HG03520 (cell line): Measurements from ENCODE around the gene ADAM19.

Source experiments
- ATAC-seq: cut with Tn5 transposase; IDR thresholded peaks from one replicate; pipeline ENCODE4 v1.9.1; 2021; ENCODE audit warnings: mild to moderate bottlenecking, moderate library complexity; ENCODE audit not compliant: unreplicated experiment

The ADAM19 gene

GRCh38 chr5:157575381-157576020, at the start of gene ADAM19:
ADAM19 (minus strand) TSS chr5:157575775; CDS start chr5:157575696, 79 bp downstream.
- ATAC-seq: peak; percentile 30

DNA sequence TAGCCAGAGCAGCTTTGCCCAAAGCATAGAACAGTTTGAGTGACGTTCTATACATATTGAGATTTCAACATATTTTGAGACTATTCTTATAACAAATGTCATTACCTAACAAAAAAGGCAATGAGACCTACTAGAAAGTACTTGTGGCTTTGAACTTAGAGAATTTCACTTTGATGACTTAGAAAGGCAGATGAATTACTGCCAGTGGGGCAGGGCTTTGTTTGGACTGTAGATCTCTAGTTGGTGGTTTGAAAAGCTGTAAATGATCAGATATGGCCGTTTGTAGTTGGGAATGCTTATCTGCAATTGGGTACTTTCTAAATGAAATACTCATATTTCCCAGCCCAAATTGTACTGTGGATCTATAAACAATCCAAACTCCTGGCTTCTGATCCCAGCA, 48.6 kb upstream of the ADAM19 start:
- ATAC-seq: no peak

GRCh38 chr5:157620776-157621175, 45.2 kb upstream of the ADAM19 start:
- ATAC-seq: no peak

DNA sequence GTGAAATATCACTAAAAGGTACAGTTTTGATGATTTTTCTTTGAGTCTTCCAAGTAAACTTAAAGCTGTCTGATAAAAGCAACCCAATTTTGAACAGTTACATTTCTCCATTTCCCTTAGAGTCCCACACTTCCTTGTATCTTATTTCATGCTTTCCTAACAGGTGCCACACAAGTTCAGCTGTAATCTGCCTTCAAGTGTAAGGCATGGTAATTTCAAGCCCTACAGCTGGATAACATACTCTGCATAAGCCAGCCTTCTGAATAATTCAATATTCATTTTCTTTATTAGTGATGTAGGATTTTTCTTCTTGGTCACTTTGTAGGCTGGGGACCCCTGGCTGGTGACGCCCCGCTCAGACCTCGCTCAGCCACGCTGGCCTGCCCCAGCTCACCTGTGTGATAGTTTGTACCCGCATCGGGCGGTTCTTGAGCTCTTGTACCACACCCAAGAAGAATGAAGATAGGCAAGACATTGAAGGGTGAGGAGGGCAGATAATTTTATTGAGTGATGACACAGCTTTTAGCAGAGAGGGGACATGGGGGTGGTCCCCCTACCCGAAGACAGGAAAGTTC, 42.7 kb upstream of the ADAM19 start:
- ATAC-seq: no peak

DNA sequence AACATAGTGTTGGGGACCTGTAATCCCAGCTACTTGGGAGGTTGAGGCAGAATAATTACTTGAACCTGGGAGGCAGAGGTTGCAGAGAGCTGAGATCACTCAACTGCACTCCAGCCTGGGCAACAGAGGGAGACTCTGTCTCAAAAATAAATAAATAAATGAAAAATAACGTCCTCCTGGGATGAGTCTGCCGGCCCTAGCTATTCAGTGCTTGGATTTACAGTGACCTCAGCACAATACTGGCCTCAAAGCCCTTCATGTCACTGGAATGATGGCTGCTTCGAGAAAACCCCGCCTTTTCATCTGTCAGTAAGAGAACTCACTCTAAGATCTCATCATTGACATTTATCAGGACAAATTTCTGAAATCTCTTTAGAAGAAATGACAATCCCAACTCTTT, 41.2 kb upstream of the ADAM19 start:
- no peak for ATAC-seq

- no peak for ATAC-seq
These were observed 38.0 kb upstream of the ADAM19 start for GRCh38 chr5:157613385-157614245.

GRCh38 chr5:157612581-157612980, 37.0 kb upstream of the ADAM19 start:
- no peak for ATAC-seq

GRCh38 chr5:157611571-157612476, 36.2 kb upstream of the ADAM19 start:
- peak; percentile 56 for ATAC-seq

GRCh38 chr5:157610990-157611389, 35.4 kb upstream of the ADAM19 start:
- ATAC-seq: no peak

DNA sequence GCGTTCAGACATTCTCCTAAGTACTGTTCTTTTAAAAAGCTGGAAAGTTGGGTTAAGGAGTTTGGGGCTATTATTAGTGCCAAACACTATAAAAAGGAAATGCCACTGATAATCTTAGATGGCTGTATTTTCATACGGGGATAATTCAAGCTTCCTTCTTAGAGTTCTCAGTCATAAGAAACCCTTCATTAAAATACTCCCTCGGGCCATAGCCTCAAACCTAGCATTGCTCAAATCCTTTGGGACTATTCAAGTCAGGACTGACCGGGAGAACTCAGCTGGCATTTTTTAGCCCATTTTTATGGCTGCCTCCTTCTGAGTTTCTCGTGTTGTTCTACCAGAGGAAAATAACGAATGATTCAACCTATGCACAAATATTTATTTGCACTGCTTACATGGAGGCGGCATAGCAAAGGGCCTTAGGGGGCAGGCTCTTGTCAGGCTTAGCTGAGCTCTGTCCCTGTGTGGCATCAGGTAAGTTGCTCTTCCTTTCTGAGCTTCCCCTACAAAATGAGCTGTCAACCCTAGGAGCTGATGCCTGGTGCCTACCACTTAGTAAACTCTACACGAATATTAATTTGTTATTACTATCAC, 33.5 kb upstream of the ADAM19 start:
- ATAC-seq: no peak

- peak; percentile 45 for ATAC-seq
These were observed 32.0 kb upstream of the ADAM19 start for GRCh38 chr5:157607371-157608161.

DNA sequence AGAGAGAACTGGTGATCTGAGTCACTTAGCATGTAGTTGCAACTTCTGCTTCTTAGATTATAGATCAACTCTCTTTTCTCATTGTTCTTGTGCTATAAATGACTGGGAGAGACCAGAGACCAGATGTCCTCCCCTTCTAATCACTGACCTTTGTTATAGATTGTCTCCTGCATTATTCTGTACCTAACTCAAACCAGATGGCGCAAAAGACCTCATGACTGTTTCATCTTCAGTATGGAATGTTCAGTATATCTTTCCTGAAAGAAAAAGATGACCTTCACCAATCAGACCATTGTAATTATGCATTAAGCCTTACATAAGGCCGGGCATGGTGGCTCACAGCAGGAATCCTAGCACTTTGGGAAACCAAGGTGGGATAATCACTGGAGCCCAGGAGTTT, 30.5 kb upstream of the ADAM19 start:
- no peak for ATAC-seq

GRCh38 chr5:157603333-157604190, 28.0 kb upstream of the ADAM19 start:
- ATAC-seq: no peak

- peak; percentile 33 for ATAC-seq
These were observed 26.9 kb upstream of the ADAM19 start for GRCh38 chr5:157602505-157602904.

- ATAC-seq: no peak
These were observed 24.7 kb upstream of the ADAM19 start for GRCh38 chr5:157600252-157600651.

DNA sequence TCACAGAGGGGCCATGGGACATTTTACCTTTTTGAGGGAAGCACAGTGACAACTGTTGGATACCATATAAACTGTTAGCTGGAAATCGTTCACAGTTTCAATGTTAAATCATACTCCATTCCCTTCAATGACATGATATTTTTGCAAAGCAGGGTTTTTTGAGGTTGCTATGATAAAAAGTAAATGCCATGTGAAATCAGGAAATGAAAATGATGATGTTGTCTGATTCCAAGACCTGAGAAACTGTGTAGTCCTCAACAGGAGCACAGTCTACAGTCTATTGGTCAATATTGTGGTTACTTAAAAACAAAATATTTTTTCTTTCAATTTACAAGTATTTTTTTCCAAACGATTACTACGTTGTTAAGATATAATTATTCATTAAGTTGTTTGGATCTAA, 24.0 kb upstream of the ADAM19 start:
- ATAC-seq: no peak

- ATAC-seq: no peak
These were observed 22.9 kb upstream of the ADAM19 start for GRCh38 chr5:157598350-157598936.

DNA sequence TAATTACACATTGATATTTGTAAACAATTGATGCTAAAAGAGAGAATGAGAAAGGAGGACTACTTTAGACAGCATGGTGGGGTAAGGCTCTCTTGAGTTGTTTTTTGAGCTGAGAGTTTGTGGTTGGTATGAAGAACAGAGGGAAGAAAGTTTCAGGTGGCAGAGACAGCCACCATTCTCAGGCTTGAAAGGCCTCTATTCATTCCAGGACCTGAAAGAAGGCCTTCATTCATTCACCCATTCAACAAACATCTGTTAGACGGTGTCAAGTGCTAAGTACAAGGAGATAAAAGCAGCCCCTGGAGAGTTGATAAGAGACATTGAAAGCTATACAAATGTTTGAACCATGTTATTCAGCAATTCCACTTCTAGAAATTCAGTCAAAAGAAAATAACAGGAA, 21.7 kb upstream of the ADAM19 start:
- ATAC-seq: no peak
